K562 (cell line): ENCODE measurements around the gene SPDEF. TPM values are rescaled to one million over a fixed set of nuclear protein-coding genes. Genes with fewer than 3 reads are reported as not detected.

Experiments
- ATAC-seq: fragments of 200-7000 bp; cut with Tn5 transposase; 3 replicates; pipeline ENCODE4 v1.9.1; 2020; ENCODE audit warnings: moderate library complexity
- BruUV-seq: library from RNA; stranded (reverse); fragments of 400-500 nt; replicated peaks from 2 replicates; lab custom pipeline; 2021; lab: Mats Ljungman, UMichigan
- CTCF ChIA-PET: fragments of 300-600 bp; formaldehyde crosslinking; extraction: SDS; loops from one replicate; lab custom pipeline; 2021; ENCODE audit warnings: low intra/inter-chr PET ratio; lab: Yijun Ruan, JAX
- POLR2A ChIA-PET: fragments of 300-600, 350-650 bp; sonication (Branson Sonifier 250); formaldehyde crosslinking; extraction: SDS; loops from one replicate; lab custom pipeline; 2021; ENCODE audit warnings: antibody characterized with exemption, inconsistent platforms; lab: Yijun Ruan, JAX
- DNase-seq, 4 experiments: peaks; one replicate each; pipeline versions ENCODE4 v3.0.0 to v3.0.0-alpha.2; 2011 to 2018; ENCODE audit warnings: low spot score in 3 of 4, mixed read lengths in 3 of 4; ENCODE audit errors: extremely low read depth in 1 of 4
- FAIRE-seq: peaks from 2 replicates; lab custom pipeline; 2011; peaks lifted over from hg19 to GRCh38; lab: Jason Lieb, UNC
- H2AFZ ChIP-seq: 2 replicates; pipeline ENCODE4 v1.6.0; 2011; ENCODE audit warnings: low read depth, low read length, control low read depth, inconsistent platforms
- H3K27ac ChIP-seq: fragments of 200-600 bp; 3 replicates; pipeline ENCODE4 v1.8.0; 2011; ENCODE audit warnings: low read depth, mild to moderate bottlenecking, control low read depth, inconsistent platforms, low read length, moderate library complexity, mixed read lengths; ENCODE audit errors: extremely low read depth
- H3K27me3 ChIP-seq, 2 experiments: fragments of 300-600 bp in 1 of 2; 2 replicates in 1 of 2; 3 replicates in 1 of 2; pipeline versions ENCODE4 v1.6.0 to v1.8.0; 2011; ENCODE audit warnings: inconsistent platforms in 2 of 2, low read length in 2 of 2, mild to moderate bottlenecking in 1 of 2, mixed read lengths in 1 of 2, moderate library complexity in 1 of 2; ENCODE audit not compliant: control insufficient read depth in 2 of 2, insufficient read depth in 2 of 2
- H3K36me3 ChIP-seq: fragments of 300-600 bp; 3 replicates; pipeline ENCODE4 v1.8.0; 2011; ENCODE audit warnings: mild to moderate bottlenecking, low read length, inconsistent platforms; ENCODE audit not compliant: control insufficient read depth, insufficient read depth
- H3K4me1 ChIP-seq, 2 experiments: fragments of 200-600 bp in 1 of 2; replicated peaks in 1 of 2; 2 replicates in 1 of 2; 3 replicates in 1 of 2; pipeline versions ENCODE4 v1.5.1 to v1.8.0; 2011; ENCODE audit warnings: inconsistent platforms in 2 of 2, low read length in 2 of 2, mild to moderate bottlenecking in 1 of 2, mixed read lengths in 1 of 2, moderate library complexity in 1 of 2; ENCODE audit not compliant: control insufficient read depth in 2 of 2, insufficient read depth in 2 of 2
- H3K4me2 ChIP-seq: 2 replicates; pipeline ENCODE4 v1.6.1; 2011; ENCODE audit warnings: low read length, control low read depth, inconsistent platforms, mixed read lengths; ENCODE audit not compliant: insufficient read depth
- H3K4me3 ChIP-seq: fragments of 200-600 bp; sonication (generic), shearing (Covaris generic); 2 replicates; pipeline ENCODE4 v1.5.1; 2016; ENCODE audit warnings: control low read depth, inconsistent platforms
- H3K79me2 ChIP-seq: fragments of 200-600 bp; 3 replicates; pipeline ENCODE4 v1.8.0; 2011; ENCODE audit warnings: low read length, inconsistent platforms; ENCODE audit not compliant: control insufficient read depth, insufficient read depth
- H3K9ac ChIP-seq, 2 experiments: 2 replicates each; pipeline versions ENCODE4 v1.6.0 to v1.6.1; 2011; ENCODE audit warnings: low read depth in 2 of 2, low read length in 2 of 2, control low read depth in 1 of 2, inconsistent platforms in 1 of 2, mild to moderate bottlenecking in 1 of 2, mixed read lengths in 1 of 2; ENCODE audit not compliant: insufficient read depth in 1 of 2
- H3K9me1 ChIP-seq: one replicate; pipeline ENCODE4 v1.6.0; 2011; ENCODE audit warnings: inconsistent platforms, mild to moderate bottlenecking, low read length, moderate library complexity; ENCODE audit not compliant: control insufficient read depth, insufficient read depth
- H3K9me3 ChIP-seq: replicated peaks from 2 replicates; pipeline ENCODE4 v1.5.1; 2011; ENCODE audit warnings: low read depth, low read length, inconsistent platforms; ENCODE audit not compliant: control insufficient read depth, insufficient read depth
- H4K20me1 ChIP-seq: replicated peaks from 2 replicates; pipeline ENCODE4 v1.6.1; 2011; ENCODE audit warnings: low read length, inconsistent platforms, mixed read lengths; ENCODE audit not compliant: control insufficient read depth, insufficient read depth
- CEBPB ChIP-seq: fragments of 450-650 bp; IDR thresholded peaks from 2 replicates; pipeline ENCODE4 v1.6.1; 2016; ENCODE audit warnings: missing genetic modification characterization, missing compliant biosample characterization
- FOXK2 ChIP-seq, 2 experiments: fragments of 450-650 bp; IDR thresholded peaks in 1 of 2; conservative IDR thresholded peaks in 1 of 2; 2 replicates each; pipeline ENCODE4 v1.6.1; 2016; ENCODE audit warnings: low read depth in 2 of 2, mild to moderate bottlenecking in 1 of 2
- HDAC2 ChIP-seq: fragments of 450-650 bp; IDR thresholded peaks from 2 replicates; pipeline ENCODE4 v1.6.1; 2016; ENCODE audit warnings: mild to moderate bottlenecking
- MBD2 ChIP-seq: sonication (generic); IDR thresholded peaks from 2 replicates; pipeline ENCODE4 v1.6.1; 2016; ENCODE audit warnings: low read depth, borderline replicate concordance
- OTX1 ChIP-seq: fragments of 450-650 bp; formaldehyde crosslinking; IDR thresholded peaks from 2 replicates; pipeline ENCODE4 v1.4.0; 2022; ENCODE audit warnings: mild to moderate bottlenecking
- RBM25 ChIP-seq: fragments of 200-400 bp; formaldehyde crosslinking; IDR thresholded peaks from 2 replicates; pipeline ENCODE4 v1.6.1; 2018; ENCODE audit warnings: low read length, low read depth, moderate library complexity; ENCODE audit not compliant: severe bottlenecking
- SP2 ChIP-seq: IDR thresholded peaks from 2 replicates; pipeline ENCODE4 v1.6.1; 2011; ENCODE audit warnings: mild to moderate bottlenecking, low read depth, low read length, moderate library complexity; ENCODE audit not compliant: poor library complexity, severe bottlenecking; ENCODE audit errors: extremely low read depth
- ZFP36 ChIP-seq: fragments of 150-350 bp; IDR thresholded peaks from 2 replicates; pipeline ENCODE4 v1.6.1; 2018; ENCODE audit warnings: low read length, low read depth; ENCODE audit not compliant: partially characterized antibody
- ZNF444 ChIP-seq: fragments of 250-450 bp; sonication (Bioruptor Pico); IDR thresholded peaks from 2 replicates; pipeline ENCODE4 v1.4.0; 2020; ENCODE audit warnings: mild to moderate bottlenecking, moderate library complexity
- WGBS: fragments of 100-300 bp; shearing (Covaris generic); methylation state at CpG from one replicate; pipeline ENCODE4 v1.1.6; 2016; ENCODE audit warnings: low coverage, mixed read lengths; ENCODE audit not compliant: insufficient coverage; ENCODE audit errors: missing lambda C conversion rate; 5-methylcytosine and 5-hydroxymethylcytosine counted together
- in situ Hi-C: fragments of 300-500 bp; cut with MboI; formaldehyde crosslinking; loops from 4 replicates; pipeline ENCODE4 v1.15.0; 2018; ENCODE audit warnings: inconsistent platforms, mixed read lengths
- intact Hi-C: fragments of 100-400 bp; cut with micrococcal nuclease; formaldehyde crosslinking; loops from 2 replicates; pipeline ENCODE4 v1.14.2; 2022
- polyA plus RNA-seq, 8 experiments: library from polyadenylated mRNA; depleted of rRNA in 4 of 8; stranded (reverse) in 5 of 8; unstranded in 3 of 8; fragments of >200 nt; fragmentation: Nextera tagmentation in 2 of 8; fragmentation: Illumina TruSeq in 1 of 8; extraction: Ambion mirVana in 2 of 8; extraction: Trizol in 1 of 8; gene quantifications; 2 replicates each; pipeline versions ENCODE4 v1.2.1 to v1.2.3, GENCODE V29; 2011 to 2014; ENCODE audit warnings: inconsistent platforms in 1 of 8, missing spikeins in 1 of 8
- total RNA-seq, 7 experiments: library from RNA; depleted of rRNA in 6 of 7; stranded (reverse); fragments of >200 nt in 6 of 7; fragmentation: Illumina TruSeq in 2 of 7; extraction: Trizol in 2 of 7; gene quantifications; 2 replicates each; pipeline versions ENCODE4 v1.2.1 to v1.2.3, GENCODE V29; 2011 to 2021; ENCODE audit warnings: low replicate concordance in 1 of 7
- TF ChIP-seq, protein P1 (sequence below): sonication (generic); formaldehyde crosslinking; IDR thresholded peaks from 2 replicates; pipeline ENCODE4 v1.8.1; 2023; ENCODE audit warnings: mild to moderate bottlenecking, missing genetic modification reagents
- TF ChIP-seq, protein P2 (sequence below): fragments of 450-650 bp; IDR thresholded peaks from 2 replicates; pipeline ENCODE4 v1.6.1; 2016
- TF ChIP-seq, protein P3 (sequence below): fragments of 450-650 bp; formaldehyde crosslinking; IDR thresholded peaks from 2 replicates; pipeline ENCODE4 v1.4.0; 2020; ENCODE audit warnings: mild to moderate bottlenecking, moderate library complexity
- TF ChIP-seq, protein P4 (sequence below): fragments of 450-650 bp; IDR thresholded peaks from 2 replicates; pipeline ENCODE4 v1.6.1; 2018; ENCODE audit warnings: mild to moderate bottlenecking, low read depth; ENCODE audit not compliant: partially characterized antibody

SPDEF gene
- total and polyA plus RNA-seq, 9 of the 15 experiments (the other 6 are each of a cell fraction or from before 2014, with no cell fraction given) = 0.04 to 0.12 (median 0.11) TPM; not detected in 5

DNA sequence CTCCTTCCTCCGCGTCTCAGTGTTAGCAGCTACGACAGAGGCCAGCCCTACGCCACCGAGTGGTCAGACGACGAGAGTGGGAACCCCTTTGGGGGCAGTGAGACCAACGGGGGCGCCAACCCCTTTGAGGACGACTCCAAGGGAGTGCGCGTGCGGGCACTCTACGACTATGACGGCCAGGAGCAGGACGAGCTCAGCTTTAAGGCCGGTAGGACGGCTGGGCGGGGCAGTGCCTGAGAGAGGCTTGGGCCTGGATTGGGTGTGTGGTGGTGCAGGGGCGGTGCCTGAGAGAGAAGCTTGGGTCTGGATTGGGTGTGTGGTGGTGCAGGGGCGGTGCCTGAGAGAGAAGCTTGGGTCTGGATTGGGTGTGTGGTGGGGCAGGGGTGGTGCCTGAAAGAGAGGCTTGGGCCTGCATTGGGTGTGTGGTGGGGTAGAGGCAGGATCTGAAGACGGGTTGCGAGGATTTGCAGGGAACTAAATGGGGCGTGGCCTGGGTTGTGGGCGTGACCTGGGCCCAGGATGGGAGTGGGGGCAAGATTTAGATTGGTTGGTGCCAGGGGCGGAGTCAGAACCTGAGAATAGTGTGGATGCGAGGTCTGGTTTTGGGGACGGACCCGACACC is 24.4 kb downstream of the SPDEF start (continued):
- TF ChIP-seq, protein P1, sequence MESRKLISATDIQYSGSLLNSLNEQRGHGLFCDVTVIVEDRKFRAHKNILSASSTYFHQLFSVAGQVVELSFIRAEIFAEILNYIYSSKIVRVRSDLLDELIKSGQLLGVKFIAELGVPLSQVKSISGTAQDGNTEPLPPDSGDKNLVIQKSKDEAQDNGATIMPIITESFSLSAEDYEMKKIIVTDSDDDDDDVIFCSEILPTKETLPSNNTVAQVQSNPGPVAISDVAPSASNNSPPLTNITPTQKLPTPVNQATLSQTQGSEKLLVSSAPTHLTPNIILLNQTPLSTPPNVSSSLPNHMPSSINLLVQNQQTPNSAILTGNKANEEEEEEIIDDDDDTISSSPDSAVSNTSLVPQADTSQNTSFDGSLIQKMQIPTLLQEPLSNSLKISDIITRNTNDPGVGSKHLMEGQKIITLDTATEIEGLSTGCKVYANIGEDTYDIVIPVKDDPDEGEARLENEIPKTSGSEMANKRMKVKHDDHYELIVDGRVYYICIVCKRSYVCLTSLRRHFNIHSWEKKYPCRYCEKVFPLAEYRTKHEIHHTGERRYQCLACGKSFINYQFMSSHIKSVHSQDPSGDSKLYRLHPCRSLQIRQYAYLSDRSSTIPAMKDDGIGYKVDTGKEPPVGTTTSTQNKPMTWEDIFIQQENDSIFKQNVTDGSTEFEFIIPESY = peak; percentile 63; the same call in 1 of the 2 replicates
- TF ChIP-seq, protein P2, sequence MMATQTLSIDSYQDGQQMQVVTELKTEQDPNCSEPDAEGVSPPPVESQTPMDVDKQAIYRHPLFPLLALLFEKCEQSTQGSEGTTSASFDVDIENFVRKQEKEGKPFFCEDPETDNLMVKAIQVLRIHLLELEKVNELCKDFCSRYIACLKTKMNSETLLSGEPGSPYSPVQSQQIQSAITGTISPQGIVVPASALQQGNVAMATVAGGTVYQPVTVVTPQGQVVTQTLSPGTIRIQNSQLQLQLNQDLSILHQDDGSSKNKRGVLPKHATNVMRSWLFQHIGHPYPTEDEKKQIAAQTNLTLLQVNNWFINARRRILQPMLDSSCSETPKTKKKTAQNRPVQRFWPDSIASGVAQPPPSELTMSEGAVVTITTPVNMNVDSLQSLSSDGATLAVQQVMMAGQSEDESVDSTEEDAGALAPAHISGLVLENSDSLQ = no peak
- peak; percentile 51; the same call in 1 of the 2 replicates for TF ChIP-seq MBD2
- peak; percentile 26 for TF ChIP-seq SP2

DNA sequence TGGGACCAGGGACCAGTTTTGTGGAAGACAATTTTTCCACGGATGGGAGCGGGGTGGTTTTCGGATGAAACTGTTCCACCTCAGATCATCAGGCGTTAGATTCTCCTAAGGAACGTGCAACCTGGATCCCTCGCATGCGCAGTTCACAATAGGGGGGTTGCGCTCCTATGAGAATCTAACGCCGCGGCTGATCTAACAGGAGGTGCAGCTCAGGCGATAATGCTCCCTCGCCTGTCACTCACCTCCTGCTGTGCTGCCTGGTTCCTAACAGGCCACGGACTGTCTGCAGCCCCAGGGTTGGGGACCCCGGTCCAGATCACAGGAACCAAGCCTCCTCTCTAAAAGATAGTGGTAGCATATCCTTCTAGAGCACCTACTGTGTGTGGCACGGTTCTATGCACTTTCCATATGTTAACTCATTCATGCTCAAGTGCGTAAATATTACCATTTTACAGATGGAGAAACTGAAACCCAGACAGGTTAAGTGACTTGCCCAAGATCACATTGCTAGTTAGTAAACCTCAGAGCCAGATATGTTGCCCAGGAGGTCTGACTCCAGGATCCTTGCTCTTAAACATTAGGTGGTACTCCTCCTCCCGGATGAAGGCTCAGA is 25.3 kb downstream of the SPDEF start:
- peak; percentile 88 for FAIRE-seq
- TF ChIP-seq ZNF444 (CRISPR knock-in tag) (no peak), FOXK2 (conservative IDR thresholded peaks at IDR 0.05 in 1 of 2, IDR thresholded peaks at IDR 0.05 in 1 of 2; ENCODE audit: low read depth in 2 of 2) (no peak), HDAC2 (0 out of 2 replicates have a peak, but pooled peaks have one; percentile 44), RBM25 (peak; percentile 76), CEBPB (tag) (no peak), OTX1 (no peak), ZFP36 (no peak)
- TF ChIP-seq, protein P3, sequence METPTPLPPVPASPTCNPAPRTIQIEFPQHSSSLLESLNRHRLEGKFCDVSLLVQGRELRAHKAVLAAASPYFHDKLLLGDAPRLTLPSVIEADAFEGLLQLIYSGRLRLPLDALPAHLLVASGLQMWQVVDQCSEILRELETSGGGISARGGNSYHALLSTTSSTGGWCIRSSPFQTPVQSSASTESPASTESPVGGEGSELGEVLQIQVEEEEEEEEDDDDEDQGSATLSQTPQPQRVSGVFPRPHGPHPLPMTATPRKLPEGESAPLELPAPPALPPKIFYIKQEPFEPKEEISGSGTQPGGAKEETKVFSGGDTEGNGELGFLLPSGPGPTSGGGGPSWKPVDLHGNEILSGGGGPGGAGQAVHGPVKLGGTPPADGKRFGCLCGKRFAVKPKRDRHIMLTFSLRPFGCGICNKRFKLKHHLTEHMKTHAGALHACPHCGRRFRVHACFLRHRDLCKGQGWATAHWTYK (CRISPR knock-in tag) = no peak
- TF ChIP-seq, protein P4, sequence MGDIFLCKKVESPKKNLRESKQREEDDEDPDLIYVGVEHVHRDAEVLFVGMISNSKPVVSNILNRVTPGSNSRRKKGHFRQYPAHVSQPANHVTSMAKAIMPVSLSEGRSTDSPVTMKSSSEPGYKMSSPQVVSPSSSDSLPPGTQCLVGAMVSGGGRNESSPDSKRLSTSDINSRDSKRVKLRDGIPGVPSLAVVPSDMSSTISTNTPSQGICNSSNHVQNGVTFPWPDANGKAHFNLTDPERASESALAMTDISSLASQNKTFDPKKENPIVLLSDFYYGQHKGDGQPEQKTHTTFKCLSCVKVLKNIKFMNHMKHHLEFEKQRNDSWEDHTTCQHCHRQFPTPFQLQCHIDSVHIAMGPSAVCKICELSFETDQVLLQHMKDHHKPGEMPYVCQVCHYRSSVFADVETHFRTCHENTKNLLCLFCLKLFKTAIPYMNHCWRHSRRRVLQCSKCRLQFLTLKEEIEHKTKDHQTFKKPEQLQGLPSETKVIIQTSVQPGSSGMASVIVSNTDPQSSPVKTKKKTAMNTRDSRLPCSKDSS = no peak

More for the DNA sequence above, 25.3 kb downstream of the SPDEF start:
- H3K79me2 ChIP-seq = no peaks in the 10 kb centered on the region
- intact Hi-C loops = no loop called here
- in situ Hi-C loops = no loop called here
- ATAC-seq (peak; percentile 17), DNase-seq (peak in 1 of 4 experiments; percentile 80)
- H3K9me3 ChIP-seq = no peaks in the 10 kb centered on the region
- H3K36me3 ChIP-seq = no peaks in the 10 kb centered on the region
- WGBS = 18% methylated on average over 18 of the region's 18 CpGs
- H3K9ac ChIP-seq = peak overlapping the region in 1 of 2 experiments; percentile 18; a peak in 1 of 4 replicates
- H3K4me1 ChIP-seq = peaks cover 16 to 67% of the 10 kb centered on the region in 2 experiments
- H3K4me2 ChIP-seq = peak overlapping the region; percentile 29; the same call in 1 of the 2 replicates
- no peak overlapping the region for H3K4me3 ChIP-seq
- H3K27ac ChIP-seq = no peak overlapping the region
- ChIA-PET POLR2A (interaction anchor here (1.0 kb wide), 1 partner anchor 29 kb away, joined by 3 read pairs; no protein-coding TSS in a partner anchor), CTCF (interaction anchor here (0.5 kb wide), 1 partner anchor 237 kb away, joined by 5 read pairs; no protein-coding TSS in a partner anchor)
- no peaks in the 10 kb centered on the region for H3K27me3 ChIP-seq
- no peaks in the 10 kb centered on the region for H4K20me1 ChIP-seq
- BruUV-seq = no TSS peak
- H2AFZ ChIP-seq = no peak overlapping the region; the same call in 1 of the 2 replicates
- H3K9me1 ChIP-seq = no peaks in the 10 kb centered on the region
